Astrocyte (in vitro differentiated cells and primary cell): ENCODE measurements around the gene PHC3. TPM values are rescaled to one million over a fixed set of nuclear protein-coding genes. Genes with fewer than 3 reads are reported as not detected.
A peak's percentile ranks its signal among the peaks of the same experiment; 100 is the strongest.

Experiments used
- DNase-seq: peaks from one replicate; pipeline ENCODE4 v3.0.0-alpha.2; 2010; ENCODE audit warnings: low read depth
- FAIRE-seq: peaks from 2 replicates; lab custom pipeline; 2011; peaks lifted over from hg19 to GRCh38; lab: Jason Lieb, UNC
- H2AFZ ChIP-seq: 2 replicates; pipeline ENCODE4 v1.6.0; 2012; ENCODE audit warnings: low read depth, low read length, inconsistent platforms
- H3K27ac ChIP-seq: 2 replicates; pipeline ENCODE4 v1.5.1; 2011; ENCODE audit warnings: low read depth, low read length, inconsistent platforms
- H3K27me3 ChIP-seq: 2 replicates; pipeline ENCODE4 v1.6.0; 2011; ENCODE audit warnings: low read length, inconsistent platforms; ENCODE audit not compliant: insufficient read depth
- H3K36me3 ChIP-seq: 2 replicates; pipeline ENCODE4 v1.5.1; 2011; ENCODE audit warnings: low read length, inconsistent platforms; ENCODE audit not compliant: insufficient read depth
- H3K4me1 ChIP-seq: 2 replicates; pipeline ENCODE4 v1.5.1; 2011; ENCODE audit warnings: low read length, inconsistent platforms; ENCODE audit not compliant: insufficient read depth
- H3K4me2 ChIP-seq: 2 replicates; pipeline ENCODE4 v1.6.0; 2012; ENCODE audit warnings: low read length, inconsistent platforms
- H3K4me3 ChIP-seq: 2 replicates; pipeline ENCODE4 v1.5.1; 2011; ENCODE audit warnings: low read depth, mild to moderate bottlenecking, low read length, inconsistent platforms; ENCODE audit not compliant: insufficient read depth
- H3K79me2 ChIP-seq: 2 replicates; pipeline ENCODE4 v1.6.0; 2012; ENCODE audit warnings: mild to moderate bottlenecking, low read length, inconsistent platforms; ENCODE audit not compliant: insufficient read depth
- H3K9ac ChIP-seq: 2 replicates; pipeline ENCODE4 v1.6.0; 2012; ENCODE audit warnings: mild to moderate bottlenecking, low read length, inconsistent platforms
- H3K9me3 ChIP-seq: 2 replicates; pipeline ENCODE4 v1.5.1; 2012; ENCODE audit warnings: low read depth, mild to moderate bottlenecking, low read length, inconsistent platforms; ENCODE audit not compliant: insufficient read depth
- H4K20me1 ChIP-seq: 2 replicates; pipeline ENCODE4 v1.6.0; 2012; ENCODE audit warnings: low read length, inconsistent platforms; ENCODE audit not compliant: insufficient read depth
- H3K27ac Mint-ChIP-seq: one replicate; pipeline ENCODE4 v1.8.0; 2021; ENCODE audit warnings: mild to moderate bottlenecking, mixed read lengths; ENCODE audit not compliant: unreplicated experiment
- H3K27me3 Mint-ChIP-seq: one replicate; pipeline ENCODE4 v1.8.0; 2021; ENCODE audit warnings: low read depth, mixed read lengths; ENCODE audit not compliant: unreplicated experiment
- H3K36me3 Mint-ChIP-seq: one replicate; pipeline ENCODE4 v1.8.0; 2021; ENCODE audit warnings: low read depth, mixed read lengths; ENCODE audit not compliant: unreplicated experiment
- H3K4me1 Mint-ChIP-seq: one replicate; pipeline ENCODE4 v1.8.0; 2021; ENCODE audit warnings: low read depth, mixed read lengths; ENCODE audit not compliant: unreplicated experiment
- H3K4me3 Mint-ChIP-seq: one replicate; pipeline ENCODE4 v1.8.0; 2021; ENCODE audit warnings: mild to moderate bottlenecking, moderate library complexity, mixed read lengths; ENCODE audit not compliant: unreplicated experiment
- H3K9me3 Mint-ChIP-seq: one replicate; pipeline ENCODE4 v1.8.0; 2021; ENCODE audit warnings: mild to moderate bottlenecking, mixed read lengths; ENCODE audit not compliant: unreplicated experiment
- EZH2 ChIP-seq: IDR thresholded peaks from 2 replicates; pipeline ENCODE4 v1.6.1; 2012; ENCODE audit warnings: mild to moderate bottlenecking, low read length, inconsistent platforms; ENCODE audit not compliant: insufficient read depth
- total RNA-seq: library from RNA; stranded (reverse); gene quantifications from 2 replicates; pipeline ENCODE4 v1.2.1, GENCODE V29; 2021
- TF ChIP-seq, protein P1 (sequence below): IDR thresholded peaks from 2 replicates; pipeline ENCODE4 v1.5.1; 2011; ENCODE audit warnings: low read depth, mild to moderate bottlenecking, inconsistent platforms, low read length, moderate library complexity; ENCODE audit not compliant: insufficient read depth

Gene PHC3
- total RNA-seq, 1 donor from 2014 or later: 40.8 TPM

- peaks cover 43% of the 10 kb centered on the region for H3K36me3 ChIP-seq
- no peak for DNase-seq
- Mint-ChIP-seq H3K27me3 (no peaks in the 10 kb centered on the region), H3K9me3 (no peaks in the 10 kb centered on the region), H3K4me1 (peaks cover 15% of the 10 kb centered on the region), H3K27ac (peak overlapping the region; percentile 80), H3K36me3 (peaks cover 14% of the 10 kb centered on the region), H3K4me3 (no peak overlapping the region)
- no peak for FAIRE-seq
- H3K27me3 ChIP-seq: no peaks in the 10 kb centered on the region
- no peak overlapping the region for H3K27ac ChIP-seq
- H3K9me3 ChIP-seq: no peaks in the 10 kb centered on the region
- no peak overlapping the region for H3K4me2 ChIP-seq
- H2AFZ ChIP-seq: no peak overlapping the region
- TF ChIP-seq, protein P1, sequence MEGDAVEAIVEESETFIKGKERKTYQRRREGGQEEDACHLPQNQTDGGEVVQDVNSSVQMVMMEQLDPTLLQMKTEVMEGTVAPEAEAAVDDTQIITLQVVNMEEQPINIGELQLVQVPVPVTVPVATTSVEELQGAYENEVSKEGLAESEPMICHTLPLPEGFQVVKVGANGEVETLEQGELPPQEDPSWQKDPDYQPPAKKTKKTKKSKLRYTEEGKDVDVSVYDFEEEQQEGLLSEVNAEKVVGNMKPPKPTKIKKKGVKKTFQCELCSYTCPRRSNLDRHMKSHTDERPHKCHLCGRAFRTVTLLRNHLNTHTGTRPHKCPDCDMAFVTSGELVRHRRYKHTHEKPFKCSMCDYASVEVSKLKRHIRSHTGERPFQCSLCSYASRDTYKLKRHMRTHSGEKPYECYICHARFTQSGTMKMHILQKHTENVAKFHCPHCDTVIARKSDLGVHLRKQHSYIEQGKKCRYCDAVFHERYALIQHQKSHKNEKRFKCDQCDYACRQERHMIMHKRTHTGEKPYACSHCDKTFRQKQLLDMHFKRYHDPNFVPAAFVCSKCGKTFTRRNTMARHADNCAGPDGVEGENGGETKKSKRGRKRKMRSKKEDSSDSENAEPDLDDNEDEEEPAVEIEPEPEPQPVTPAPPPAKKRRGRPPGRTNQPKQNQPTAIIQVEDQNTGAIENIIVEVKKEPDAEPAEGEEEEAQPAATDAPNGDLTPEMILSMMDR: no peak
- no peak for TF ChIP-seq EZH2
- H3K9ac ChIP-seq: no peak overlapping the region
- no peaks in the 10 kb centered on the region for H3K79me2 ChIP-seq
- no peak overlapping the region for H3K4me3 ChIP-seq
- no peaks in the 10 kb centered on the region for H3K4me1 ChIP-seq
- H4K20me1 ChIP-seq: no peaks in the 10 kb centered on the region
Observed at GRCh38 chr3:170098753-170099152, 82.8 kb downstream of the PHC3 start.

DNA sequence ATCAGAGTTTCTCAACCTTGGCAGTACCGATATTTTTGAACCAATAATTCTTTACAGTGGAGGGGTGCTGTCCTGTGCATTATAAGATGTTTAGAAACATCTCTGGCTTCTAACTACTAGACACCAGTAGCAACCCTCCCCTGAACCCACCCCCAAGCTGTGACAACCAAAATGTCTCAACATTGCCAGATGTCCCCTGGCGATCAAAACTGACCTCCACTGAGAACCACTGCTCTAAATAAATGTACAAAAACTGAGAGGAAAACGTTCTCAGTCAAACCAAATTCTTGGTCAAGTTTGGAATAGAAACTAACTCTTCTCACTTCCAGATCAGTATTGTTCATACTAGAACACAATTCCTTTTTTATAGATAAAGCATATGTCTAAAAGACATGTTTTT is 85.2 kb downstream of the PHC3 start:
- no peak for DNase-seq
- Mint-ChIP-seq H3K27ac (no peak overlapping the region), H3K9me3 (no peaks in the 10 kb centered on the region), H3K4me1 (peaks cover 15% of the 10 kb centered on the region), H3K36me3 (peaks cover 9% of the 10 kb centered on the region), H3K4me3 (no peak overlapping the region), H3K27me3 (no peaks in the 10 kb centered on the region)
- Histone ChIP-seq H3K4me1 (no peaks in the 10 kb centered on the region), H3K27ac (no peak overlapping the region), H3K27me3 (no peaks in the 10 kb centered on the region), H3K36me3 (peaks cover 38% of the 10 kb centered on the region), H3K4me3 (no peak overlapping the region), H3K79me2 (no peaks in the 10 kb centered on the region), H2AFZ (no peak overlapping the region), H3K9me3 (no peaks in the 10 kb centered on the region), H4K20me1 (no peaks in the 10 kb centered on the region), H3K4me2 (no peak overlapping the region), H3K9ac (no peak overlapping the region)
- TF ChIP-seq, protein P1: no peak
- TF ChIP-seq EZH2: no peak
- FAIRE-seq: no peak

DNA sequence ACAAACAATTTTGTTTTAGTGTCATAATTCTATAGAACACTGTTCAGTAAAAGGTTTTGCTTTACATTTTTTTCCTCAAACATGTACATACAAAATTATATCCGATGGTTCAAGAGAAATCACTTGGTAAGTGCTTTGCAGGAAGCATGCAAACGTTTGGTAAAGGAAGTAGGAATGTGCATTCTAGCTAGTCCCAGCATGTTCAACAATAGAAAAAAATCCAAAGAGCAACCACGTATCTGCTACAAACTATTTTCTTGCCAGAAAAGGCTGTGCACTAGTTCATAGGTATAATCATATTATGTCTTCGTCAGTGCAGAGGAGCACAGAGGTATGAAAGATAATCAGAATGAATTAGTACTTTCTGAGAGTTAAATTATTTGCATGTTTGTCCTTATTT is 85.8 kb downstream of the PHC3 start:
- H3K4me1 ChIP-seq: no peaks in the 10 kb centered on the region
- DNase-seq (no peak), FAIRE-seq (no peak)
- H3K36me3 ChIP-seq: peaks cover 36% of the 10 kb centered on the region
- H3K27me3 ChIP-seq: no peaks in the 10 kb centered on the region
- no peak overlapping the region for H3K4me3 ChIP-seq
- Mint-ChIP-seq H3K9me3 (no peaks in the 10 kb centered on the region), H3K36me3 (peaks cover 9% of the 10 kb centered on the region), H3K27ac (no peak overlapping the region), H3K4me3 (no peak overlapping the region), H3K4me1 (peaks cover 16% of the 10 kb centered on the region), H3K27me3 (no peaks in the 10 kb centered on the region)
- TF ChIP-seq, protein P1: no peak
- TF ChIP-seq EZH2: no peak
- H3K79me2 ChIP-seq: no peaks in the 10 kb centered on the region
- no peak overlapping the region for H2AFZ ChIP-seq
- H3K27ac ChIP-seq: no peak overlapping the region
- H4K20me1 ChIP-seq: no peaks in the 10 kb centered on the region
- H3K9ac ChIP-seq: no peak overlapping the region
- no peak overlapping the region for H3K4me2 ChIP-seq
- H3K9me3 ChIP-seq: no peaks in the 10 kb centered on the region
